D721Med (cell line): ENCODE data around the gene ZNF136.

Experiments used
- DNase-seq: peaks from one replicate; pipeline ENCODE4 v3.0.0; 2011; ENCODE audit warnings: low spot score; ENCODE audit not compliant: insufficient read length
- FAIRE-seq: peaks from 2 replicates; lab custom pipeline; 2011; peaks lifted over from hg19 to GRCh38; lab: Jason Lieb, UNC
- CTCF ChIP-seq: IDR thresholded peaks from 2 replicates; pipeline ENCODE4 v1.5.1; 2012; ENCODE audit warnings: mild to moderate bottlenecking, control low read depth; ENCODE audit not compliant: insufficient read depth; ENCODE audit errors: missing control alignments

ZNF136 gene

GRCh38 chr19:12208221-12208620 lies 45.3 kb downstream of the ZNF136 start:
- DNase-seq (no peak), FAIRE-seq (no peak)
- TF ChIP-seq CTCF = no peak

- no peak for FAIRE-seq
- DNase-seq = no peak
- TF ChIP-seq CTCF = no peak
These were observed 54.4 kb downstream of the ZNF136 start for GRCh38 chr19:12217332-12217731.

- DNase-seq = no peak
- no peak for FAIRE-seq
- no peak for TF ChIP-seq CTCF
These were observed 60.2 kb downstream of the ZNF136 start for GRCh38 chr19:12222980-12223630.

- no peak for TF ChIP-seq CTCF
- no peak for DNase-seq
- FAIRE-seq = no peak
These were observed 61.8 kb downstream of the ZNF136 start for GRCh38 chr19:12224676-12225075.

GRCh38 chr19:12229990-12230389 lies 67.1 kb downstream of the ZNF136 start:
- no peak for DNase-seq
- TF ChIP-seq CTCF = no peak
- no peak for FAIRE-seq

- FAIRE-seq = no peak
- DNase-seq = no peak
- TF ChIP-seq CTCF = no peak
These were observed 68.1 kb downstream of the ZNF136 start for GRCh38 chr19:12230751-12231733.
